Esophagus squamous epithelium (tissue), 4 donors: ENCODE measurements around the gene AOPEP.
"Not testable (repeated sequence)": the region's sequence is repeated elsewhere in the genome, so short reads cannot be mapped to it uniquely, and the experiment has no call there.

ENCODE experiments used
- POLR2A ChIP-seq, 4 donors: fragments of 450-650 bp; IDR thresholded peaks; one replicate each; pipeline ENCODE4 v1.6.1; 2017; ENCODE audit warnings: antibody characterized with exemption in 4 of 4, mild to moderate bottlenecking in 4 of 4, moderate library complexity in 3 of 4
- TF ChIP-seq, protein P1 (sequence below), 6 experiments: fragments of 450-650 bp in 4 of 6; fragments of 200-600 bp in 2 of 6; sonication (generic) in 2 of 6; IDR thresholded peaks; one replicate each; pipeline ENCODE4 v1.5.1; 2016 to 2019; ENCODE audit warnings: antibody characterized with exemption in 6 of 6, mild to moderate bottlenecking in 4 of 6, moderate library complexity in 4 of 6

GRCh38 chr9:94940296-94940695, 213.8 kb downstream of the AOPEP start:
- TF ChIP-seq, protein P1, sequence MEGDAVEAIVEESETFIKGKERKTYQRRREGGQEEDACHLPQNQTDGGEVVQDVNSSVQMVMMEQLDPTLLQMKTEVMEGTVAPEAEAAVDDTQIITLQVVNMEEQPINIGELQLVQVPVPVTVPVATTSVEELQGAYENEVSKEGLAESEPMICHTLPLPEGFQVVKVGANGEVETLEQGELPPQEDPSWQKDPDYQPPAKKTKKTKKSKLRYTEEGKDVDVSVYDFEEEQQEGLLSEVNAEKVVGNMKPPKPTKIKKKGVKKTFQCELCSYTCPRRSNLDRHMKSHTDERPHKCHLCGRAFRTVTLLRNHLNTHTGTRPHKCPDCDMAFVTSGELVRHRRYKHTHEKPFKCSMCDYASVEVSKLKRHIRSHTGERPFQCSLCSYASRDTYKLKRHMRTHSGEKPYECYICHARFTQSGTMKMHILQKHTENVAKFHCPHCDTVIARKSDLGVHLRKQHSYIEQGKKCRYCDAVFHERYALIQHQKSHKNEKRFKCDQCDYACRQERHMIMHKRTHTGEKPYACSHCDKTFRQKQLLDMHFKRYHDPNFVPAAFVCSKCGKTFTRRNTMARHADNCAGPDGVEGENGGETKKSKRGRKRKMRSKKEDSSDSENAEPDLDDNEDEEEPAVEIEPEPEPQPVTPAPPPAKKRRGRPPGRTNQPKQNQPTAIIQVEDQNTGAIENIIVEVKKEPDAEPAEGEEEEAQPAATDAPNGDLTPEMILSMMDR (IDR thresholded peaks at IDR 0.05) = not testable (repeated sequence)
- not testable (repeated sequence) for TF ChIP-seq POLR2A (IDR thresholded peaks at IDR 0.05)
